HG02884 (cell line): ENCODE data around the gene KLK4.
"Not testable (repeated sequence)": the region's sequence is repeated elsewhere in the genome, so short reads cannot be mapped to it uniquely, and the experiment has no call there.

ENCODE experiments used
- ATAC-seq: cut with Tn5 transposase; IDR thresholded peaks from one replicate; pipeline ENCODE4 v1.9.1; 2021; ENCODE audit warnings: mild to moderate bottlenecking, moderate library complexity; ENCODE audit not compliant: unreplicated experiment

KLK4 gene

GRCh38 chr19:50916069-50916468, 4.9 kb upstream of the KLK4 start:
- no peak for ATAC-seq

- ATAC-seq, result no peak
Measured at GRCh38 chr19:50912727-50913716, 1.8 kb upstream of the KLK4 start.

GRCh38 chr19:50912102-50912599, 956 bp upstream of the KLK4 start:
- no peak for ATAC-seq

- no peak for ATAC-seq
Measured at GRCh38 chr19:50910722-50911121, 473 bp downstream of the KLK4 start.

GRCh38 chr19:50909240-50910070, 1.7 kb downstream of the KLK4 start:
- ATAC-seq, result peak; percentile 60

GRCh38 chr19:50908336-50908735, 2.9 kb downstream of the KLK4 start:
- no peak for ATAC-seq

- ATAC-seq, result no peak
Measured at GRCh38 chr19:50906217-50906616, 5.0 kb downstream of the KLK4 start.

- ATAC-seq, result no peak
Measured at GRCh38 chr19:50902640-50903039, 8.6 kb downstream of the KLK4 start.

- no peak for ATAC-seq
Measured at GRCh38 chr19:50899569-50899968, 11.6 kb downstream of the KLK4 start.

GRCh38 chr19:50898018-50898417, 13.2 kb downstream of the KLK4 start:
- ATAC-seq, result no peak

GRCh38 chr19:50897612-50898011, 13.6 kb downstream of the KLK4 start:
- ATAC-seq, result no peak

GRCh38 chr19:50897191-50897607, 14.0 kb downstream of the KLK4 start:
- ATAC-seq, result peak; percentile 7

GRCh38 chr19:50896591-50897190, 14.5 kb downstream of the KLK4 start:
- ATAC-seq, result peak; percentile 88

GRCh38 chr19:50896089-50896590, 15.1 kb downstream of the KLK4 start:
- not testable (repeated sequence) for ATAC-seq

GRCh38 chr19:50894478-50895356, 16.5 kb downstream of the KLK4 start:
- no peak for ATAC-seq

GRCh38 chr19:50893047-50893736, 18.0 kb downstream of the KLK4 start:
- no peak for ATAC-seq

GRCh38 chr19:50891253-50891625, 20.0 kb downstream of the KLK4 start:
- ATAC-seq, result no peak

- no peak for ATAC-seq
Measured at GRCh38 chr19:50890422-50891252, 20.6 kb downstream of the KLK4 start.
